ENCODE measurements around the gene SCAPER.

SCAPER gene

DNA sequence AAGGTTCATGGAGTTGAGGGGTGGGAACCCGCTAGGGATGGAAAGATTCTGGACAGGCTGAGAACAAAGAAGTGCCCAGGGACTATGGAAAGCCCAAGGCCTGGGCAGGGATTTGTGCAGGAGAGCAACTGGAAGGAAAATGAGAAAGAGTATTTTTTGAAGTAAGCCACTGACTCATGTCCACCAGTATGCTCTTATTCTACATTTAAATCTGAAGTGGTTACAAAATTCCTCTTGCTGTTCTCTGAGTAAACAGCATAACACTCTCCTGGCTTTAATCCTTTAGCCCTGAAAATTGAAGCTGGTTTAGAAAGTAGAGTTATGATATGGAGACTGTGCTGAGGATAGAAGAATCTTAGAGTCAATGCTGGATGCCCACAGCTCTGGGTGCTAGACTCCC lies 403.4 kb downstream of the SCAPER start:
- ChIA-PET CTCF (no interaction called here), POLR2A (no interaction called here)
- TF ChIP-seq, protein P1, sequence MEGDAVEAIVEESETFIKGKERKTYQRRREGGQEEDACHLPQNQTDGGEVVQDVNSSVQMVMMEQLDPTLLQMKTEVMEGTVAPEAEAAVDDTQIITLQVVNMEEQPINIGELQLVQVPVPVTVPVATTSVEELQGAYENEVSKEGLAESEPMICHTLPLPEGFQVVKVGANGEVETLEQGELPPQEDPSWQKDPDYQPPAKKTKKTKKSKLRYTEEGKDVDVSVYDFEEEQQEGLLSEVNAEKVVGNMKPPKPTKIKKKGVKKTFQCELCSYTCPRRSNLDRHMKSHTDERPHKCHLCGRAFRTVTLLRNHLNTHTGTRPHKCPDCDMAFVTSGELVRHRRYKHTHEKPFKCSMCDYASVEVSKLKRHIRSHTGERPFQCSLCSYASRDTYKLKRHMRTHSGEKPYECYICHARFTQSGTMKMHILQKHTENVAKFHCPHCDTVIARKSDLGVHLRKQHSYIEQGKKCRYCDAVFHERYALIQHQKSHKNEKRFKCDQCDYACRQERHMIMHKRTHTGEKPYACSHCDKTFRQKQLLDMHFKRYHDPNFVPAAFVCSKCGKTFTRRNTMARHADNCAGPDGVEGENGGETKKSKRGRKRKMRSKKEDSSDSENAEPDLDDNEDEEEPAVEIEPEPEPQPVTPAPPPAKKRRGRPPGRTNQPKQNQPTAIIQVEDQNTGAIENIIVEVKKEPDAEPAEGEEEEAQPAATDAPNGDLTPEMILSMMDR (IDR thresholded peaks at IDR 0.05; ENCODE audit: control extremely low read depth, extremely low read depth, low read depth, missing control alignments) = no peak
- DNase-seq (ENCODE audit: extremely low spot score) = no peak

DNA sequence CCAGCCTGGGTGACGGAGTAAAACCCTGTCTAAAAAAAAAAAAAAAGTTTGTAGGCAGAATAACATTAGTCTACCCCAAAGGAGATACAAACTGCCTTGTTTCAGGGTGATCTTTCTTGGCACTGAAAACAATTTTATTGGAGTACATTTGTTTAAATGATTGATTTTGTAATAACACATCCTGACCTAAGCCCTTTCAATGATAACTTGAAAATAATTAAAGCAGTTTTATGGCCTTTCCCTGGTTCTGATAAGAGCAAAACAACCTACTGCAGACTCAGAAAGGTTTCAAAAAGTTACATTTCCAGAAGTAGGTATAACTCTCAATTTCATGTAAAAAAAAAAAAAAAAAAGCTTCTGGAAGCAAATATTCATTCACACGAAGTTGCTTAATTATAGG lies 404.1 kb downstream of the SCAPER start:
- DNase-seq (ENCODE audit: extremely low spot score) = no peak
- TF ChIP-seq, protein P1 (IDR thresholded peaks at IDR 0.05; ENCODE audit: control extremely low read depth, extremely low read depth, low read depth, missing control alignments) = no peak
- ChIA-PET POLR2A (no interaction called here), CTCF (interaction anchor here (1.2 kb wide), 1 partner anchor 19 kb away, joined by 3 read pairs; no protein-coding TSS in a partner anchor)

DNA sequence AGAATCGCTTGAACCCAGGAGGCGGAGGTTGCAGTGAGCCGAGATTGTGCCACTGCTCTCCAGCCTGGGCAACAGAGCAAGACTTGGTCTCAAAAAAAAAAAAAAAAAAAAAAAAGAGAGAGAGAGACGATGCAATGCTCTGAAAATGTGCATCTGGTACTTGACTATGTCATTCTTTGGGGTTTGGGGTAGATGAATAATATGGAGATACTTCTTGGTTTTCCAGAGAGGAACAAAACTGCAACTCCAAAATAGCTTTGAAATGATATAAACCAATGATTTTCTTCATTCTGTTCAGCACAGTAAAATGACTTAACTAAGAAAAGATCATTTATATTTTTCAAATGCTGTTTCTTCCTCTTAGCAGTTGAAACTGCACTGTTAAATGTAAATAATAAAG lies 409.7 kb downstream of the SCAPER start:
- TF ChIP-seq, protein P1 (IDR thresholded peaks at IDR 0.05; ENCODE audit: control extremely low read depth, extremely low read depth, low read depth, missing control alignments) = no peak
- ChIA-PET CTCF (interaction anchor here (1.3 kb wide), 2 partner anchors 23 to 25 kb away, joined by 3 to 4 read pairs; no protein-coding TSS in a partner anchor), POLR2A (no interaction called here)
- no peak for DNase-seq (ENCODE audit: extremely low spot score)

DNA sequence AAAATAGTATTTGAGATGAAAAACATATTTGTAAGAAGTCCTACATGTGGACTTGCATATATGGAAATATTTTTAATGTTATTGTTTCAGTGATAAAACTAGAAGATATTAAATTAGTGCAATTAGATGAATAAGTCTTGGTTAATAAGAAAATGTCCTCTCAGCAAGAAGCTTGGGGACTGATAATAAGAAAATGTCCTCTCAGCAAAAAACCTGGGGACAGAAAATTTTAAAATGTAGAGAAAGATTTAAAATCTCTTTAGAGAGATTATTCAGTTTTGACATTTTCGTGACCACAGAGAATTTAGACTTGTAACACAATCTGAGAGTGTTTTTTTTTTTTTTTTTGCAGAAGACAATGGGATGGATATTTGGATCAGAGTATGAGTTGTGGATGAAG lies 412.6 kb downstream of the SCAPER start:
- no peak for DNase-seq (ENCODE audit: extremely low spot score)
- TF ChIP-seq, protein P1 (IDR thresholded peaks at IDR 0.05; ENCODE audit: control extremely low read depth, extremely low read depth, low read depth, missing control alignments) = no peak
- ChIA-PET CTCF (no interaction called here), POLR2A (no interaction called here)

DNA sequence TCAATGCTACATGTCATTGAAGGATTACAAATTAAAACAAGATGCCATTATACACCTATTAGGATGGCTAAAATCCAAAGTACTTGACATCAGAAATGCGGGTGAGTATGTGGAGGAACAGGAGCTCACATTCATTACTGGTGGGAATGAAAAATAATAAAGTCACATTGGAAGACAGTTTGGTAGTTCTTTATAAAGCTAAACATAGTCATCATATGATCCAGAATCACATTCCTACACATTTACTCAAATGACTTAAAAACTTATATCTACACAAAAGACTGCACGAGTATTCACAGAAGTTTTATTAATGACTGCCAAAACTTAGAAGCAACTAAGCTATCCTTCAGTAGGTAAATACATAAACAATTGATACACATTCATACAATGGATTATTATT lies 421.4 kb downstream of the SCAPER start:
- no peak for DNase-seq (ENCODE audit: extremely low spot score)
- CTCF ChIA-PET = no interaction called here
- POLR2A ChIA-PET = no interaction called here
- TF ChIP-seq, protein P1 (IDR thresholded peaks at IDR 0.05; ENCODE audit: control extremely low read depth, extremely low read depth, low read depth, missing control alignments) = no peak

DNA sequence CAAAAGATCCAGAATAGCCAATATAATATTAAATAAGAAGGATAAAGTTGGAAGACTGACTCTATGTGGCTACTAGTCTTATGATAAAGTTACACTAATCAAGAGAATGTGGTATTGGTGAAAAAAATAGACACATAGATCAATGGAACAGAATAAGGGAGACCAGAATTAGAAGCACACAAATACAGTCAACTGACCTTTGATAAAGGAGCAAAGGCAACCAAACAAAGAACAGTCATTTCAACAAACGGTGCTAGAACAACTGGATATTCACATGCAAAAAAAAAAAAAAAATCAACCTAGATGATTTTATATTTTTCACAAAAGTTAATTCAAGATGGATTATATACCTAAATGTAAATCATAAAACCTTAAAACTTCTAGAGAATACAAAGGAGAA lies 422.1 kb downstream of the SCAPER start:
- CTCF ChIA-PET = no interaction called here
- POLR2A ChIA-PET = no interaction called here
- DNase-seq (ENCODE audit: extremely low spot score) = no peak
- TF ChIP-seq, protein P1 (IDR thresholded peaks at IDR 0.05; ENCODE audit: control extremely low read depth, extremely low read depth, low read depth, missing control alignments) = no peak

DNA sequence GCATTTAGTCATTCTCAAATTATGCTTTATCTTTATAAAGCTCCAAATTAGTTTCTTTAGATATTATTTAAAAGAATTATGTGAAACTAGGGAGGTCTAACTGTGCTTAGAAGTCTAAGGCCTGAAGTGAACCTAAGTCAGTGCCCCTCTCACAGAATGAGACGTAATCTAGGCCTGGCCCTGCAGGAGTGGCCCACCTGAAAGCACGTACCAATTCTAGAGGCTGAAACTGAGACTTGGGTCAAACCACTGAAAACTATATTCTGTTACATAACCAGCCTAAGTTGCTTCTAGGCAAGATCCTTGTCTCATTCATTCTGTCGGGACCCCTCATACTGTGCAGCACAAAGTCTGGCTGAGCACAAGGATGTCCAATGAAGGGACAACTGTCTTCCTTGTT lies 424.9 kb downstream of the SCAPER start:
- ChIA-PET CTCF (interaction anchor here (1.1 to 1.6 kb wide), 2 partner anchors 13 to 74 kb away, joined by 3 to 4 read pairs; no protein-coding TSS in a partner anchor), POLR2A (no interaction called here)
- TF ChIP-seq, protein P1 (IDR thresholded peaks at IDR 0.05; ENCODE audit: control extremely low read depth, extremely low read depth, low read depth, missing control alignments) = no peak

More for the DNA sequence above, 424.9 kb downstream of the SCAPER start:
- no peak for DNase-seq (ENCODE audit: extremely low spot score)
